ENCODE data around the gene VAV2.

The VAV2 gene

DNA sequence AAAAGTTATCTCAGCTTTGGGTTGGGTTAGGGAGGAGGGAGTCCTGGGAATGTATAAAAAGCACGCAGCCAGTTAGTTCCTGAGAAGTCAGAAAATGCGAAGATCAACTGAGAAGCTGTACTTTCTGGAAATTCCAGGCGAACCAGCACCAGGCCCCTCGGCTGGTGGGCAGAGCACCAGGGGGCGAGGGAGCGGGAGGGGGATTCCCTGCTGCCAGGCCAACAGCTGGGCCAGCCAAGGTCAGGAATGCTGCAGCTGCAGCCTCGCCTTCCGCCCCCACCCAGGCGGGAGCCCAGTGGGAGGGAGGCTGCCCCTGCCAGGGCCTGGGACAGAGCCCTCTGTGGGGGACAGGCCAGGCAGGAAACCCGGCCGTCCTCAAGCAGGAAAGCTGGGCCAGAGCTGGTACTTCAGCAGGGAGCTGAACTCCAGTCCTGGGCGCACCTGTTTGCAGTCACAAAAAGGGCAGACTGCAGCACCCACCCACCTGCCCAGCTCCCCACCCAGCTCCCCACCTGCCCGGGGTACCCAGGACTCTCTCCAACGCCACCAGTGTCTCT, 35.5 kb downstream of the VAV2 start:
- no peak overlapping the region for H3K27ac ChIP-seq
- no peak overlapping the region for H3K4me3 ChIP-seq (ENCODE audit: low read depth in 1 of 2, low read length in 1 of 2)
- peaks cover 0 to 3% of the 10 kb centered on the region in 2 experiments for H3K4me1 ChIP-seq (ENCODE audit: control insufficient read depth in 1 of 2, insufficient read depth in 1 of 2, low read depth in 1 of 2, low read length in 1 of 2)
- TF ChIP-seq CTCF (IDR thresholded peaks at IDR 0.05) = no peak
- H3K36me3 ChIP-seq = no peaks in the 10 kb centered on the region
- H3K9me3 ChIP-seq = no peaks in the 10 kb centered on the region
- H3K27me3 ChIP-seq = peaks cover 59% of the 10 kb centered on the region

GRCh38 chr9:133955821-133956411, 36.2 kb downstream of the VAV2 start:
- TF ChIP-seq CTCF (IDR thresholded peaks at IDR 0.05) = no peak
- Histone ChIP-seq H3K36me3 (no peaks in the 10 kb centered on the region), H3K4me3 (ENCODE audit: low read depth in 1 of 2, low read length in 1 of 2) (no peak overlapping the region), H3K27ac (no peak overlapping the region), H3K4me1 (ENCODE audit: control insufficient read depth in 1 of 2, insufficient read depth in 1 of 2, low read depth in 1 of 2, low read length in 1 of 2) (peaks cover 0 to 3% of the 10 kb centered on the region in 2 experiments), H3K27me3 (peaks cover 55% of the 10 kb centered on the region), H3K9me3 (no peaks in the 10 kb centered on the region)

GRCh38 chr9:133954862-133955529, 37.1 kb downstream of the VAV2 start:
- no peak for TF ChIP-seq CTCF (IDR thresholded peaks at IDR 0.05)
- Histone ChIP-seq H3K36me3 (no peaks in the 10 kb centered on the region), H3K27me3 (peaks cover 45% of the 10 kb centered on the region), H3K4me1 (ENCODE audit: control insufficient read depth in 1 of 2, insufficient read depth in 1 of 2, low read depth in 1 of 2, low read length in 1 of 2) (peaks cover 0 to 3% of the 10 kb centered on the region in 2 experiments), H3K4me3 (ENCODE audit: low read depth in 1 of 2, low read length in 1 of 2) (no peak overlapping the region), H3K27ac (no peak overlapping the region), H3K9me3 (no peaks in the 10 kb centered on the region)

GRCh38 chr9:133953976-133954709, 38.0 kb downstream of the VAV2 start:
- Histone ChIP-seq H3K36me3 (no peaks in the 10 kb centered on the region), H3K4me3 (ENCODE audit: low read depth in 1 of 2, low read length in 1 of 2) (no peak overlapping the region), H3K4me1 (ENCODE audit: control insufficient read depth in 1 of 2, insufficient read depth in 1 of 2, low read depth in 1 of 2, low read length in 1 of 2) (peaks cover 0 to 3% of the 10 kb centered on the region in 2 experiments), H3K27ac (no peak overlapping the region), H3K27me3 (peaks cover 37% of the 10 kb centered on the region), H3K9me3 (no peaks in the 10 kb centered on the region)
- no peak for TF ChIP-seq CTCF (IDR thresholded peaks at IDR 0.05)

GRCh38 chr9:133953621-133953975, 38.5 kb downstream of the VAV2 start:
- Histone ChIP-seq H3K9me3 (no peaks in the 10 kb centered on the region), H3K36me3 (no peaks in the 10 kb centered on the region), H3K27me3 (peaks cover 31% of the 10 kb centered on the region), H3K27ac (no peak overlapping the region), H3K4me1 (ENCODE audit: control insufficient read depth in 1 of 2, insufficient read depth in 1 of 2, low read depth in 1 of 2, low read length in 1 of 2) (peaks cover 0 to 3% of the 10 kb centered on the region in 2 experiments), H3K4me3 (ENCODE audit: low read depth in 1 of 2, low read length in 1 of 2) (no peak overlapping the region)
- no peak for TF ChIP-seq CTCF (IDR thresholded peaks at IDR 0.05)
